Testis (tissue), 2 donors: ENCODE data around the gene GIGYF1.

Experiments used
- CTCF ChIP-seq, 3 experiments: fragments of 450-650 bp in 2 of 3; fragments of 200-600 bp in 1 of 3; sonication (generic) in 1 of 3; IDR thresholded peaks; one replicate each; pipeline ENCODE4 v1.5.1; 2016 to 2019; ENCODE audit warnings: antibody characterized with exemption in 3 of 3, mild to moderate bottlenecking in 2 of 3, moderate library complexity in 1 of 3
- POLR2A ChIP-seq: fragments of 450-650 bp; IDR thresholded peaks from one replicate; pipeline ENCODE4 v1.6.1; 2017; ENCODE audit warnings: antibody characterized with exemption, mild to moderate bottlenecking, moderate library complexity

DNA sequence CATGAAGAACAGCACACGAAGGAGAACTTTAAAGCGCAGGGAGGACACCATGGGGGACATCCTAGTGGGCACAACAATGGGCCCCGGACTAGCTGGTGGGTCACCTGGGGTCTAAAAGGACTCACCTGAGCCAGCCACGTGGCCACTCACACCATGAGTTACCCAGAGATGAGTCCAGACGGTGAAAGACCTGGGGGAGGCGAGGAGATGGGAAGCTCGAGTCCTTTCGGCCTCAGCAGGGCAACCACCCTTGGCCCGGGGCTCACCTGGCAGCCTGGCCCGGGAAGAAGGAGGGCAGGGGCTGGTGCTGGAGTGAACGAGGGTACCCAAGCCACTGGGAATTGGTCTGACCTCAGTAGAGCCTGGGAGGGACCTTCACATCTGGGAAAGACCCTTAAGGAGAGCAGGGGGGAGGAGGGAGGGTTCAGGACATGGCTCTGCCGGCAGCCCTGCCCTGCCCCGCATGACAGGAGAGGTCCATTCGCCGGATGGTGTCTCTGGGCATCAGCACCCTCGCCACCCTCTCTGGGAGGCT, 5.7 kb downstream of the GIGYF1 start:
- TF ChIP-seq CTCF (IDR thresholded peaks at IDR 0.05) (no peak), POLR2A (no peak)
